PC-3 (cell line): ENCODE results near the gene MVK. TPM values are rescaled to one million over a fixed set of nuclear protein-coding genes. Genes with fewer than 3 reads are reported as not detected.

Experiments used
- ATAC-seq: fragments of 200-7000 bp; cut with Tn5 transposase; 2 replicates; pipeline ENCODE4 v1.9.1; 2020; ENCODE audit warnings: mild to moderate bottlenecking, moderate library complexity
- BruUV-seq: library from RNA; stranded (reverse); fragments of 400-500 nt; replicated peaks from 2 replicates; lab custom pipeline; 2021; lab: Mats Ljungman, UMichigan
- CTCF ChIA-PET: fragments of 300-600 bp; sonication (Branson Sonifier 250); formaldehyde crosslinking; loops from one replicate; lab custom pipeline; 2022; ENCODE audit warnings: antibody characterized with exemption; lab: Charles Lee
- POLR2A ChIA-PET: fragments of 300-600 bp; sonication (Branson Sonifier 250); formaldehyde crosslinking; loops from one replicate; lab custom pipeline; 2022; ENCODE audit warnings: antibody characterized with exemption; ENCODE audit not compliant: unreplicated experiment; lab: Charles Lee
- DNase-seq: peaks from one replicate; pipeline ENCODE4 v3.0.0-alpha.2; 2015
- H2AFZ ChIP-seq: fragments of 300-600 bp; sonication (generic); 2 replicates; pipeline ENCODE4 v1.6.0; 2016; ENCODE audit warnings: antibody characterized with exemption, low read length
- H3F3A ChIP-seq: fragments of 300-600 bp; sonication (generic); one replicate; pipeline ENCODE4 v1.6.0; 2017; ENCODE audit warnings: antibody characterized with exemption, low read length, control low read depth, mild to moderate bottlenecking; ENCODE audit not compliant: unreplicated experiment
- H3K27ac ChIP-seq: fragments of 300-600 bp; sonication (generic); 2 replicates; pipeline ENCODE4 v1.5.1; 2016; ENCODE audit warnings: mild to moderate bottlenecking, low read length
- H3K27me3 ChIP-seq: fragments of 300-600 bp; sonication (generic); 2 replicates; pipeline ENCODE4 v1.6.1; 2016; ENCODE audit warnings: low read length, mixed read lengths
- H3K36me3 ChIP-seq: fragments of 300-600 bp; sonication (generic); 2 replicates; pipeline ENCODE4 v1.6.1; 2016; ENCODE audit warnings: low read depth, mixed run types, low read length, mixed read lengths
- H3K4me1 ChIP-seq: fragments of 300-600 bp; sonication (generic); 2 replicates; pipeline ENCODE4 v1.5.1; 2016; ENCODE audit warnings: low read length; ENCODE audit not compliant: insufficient read depth
- H3K4me2 ChIP-seq: fragments of 300-600 bp; sonication (generic); 2 replicates; pipeline ENCODE4 v1.6.0; 2016; ENCODE audit warnings: low read length
- H3K4me3 ChIP-seq: fragments of 300-600 bp; sonication (generic); 2 replicates; pipeline ENCODE4 v1.5.1; 2016; ENCODE audit warnings: mild to moderate bottlenecking, low read length, mixed read lengths
- H3K79me2 ChIP-seq: fragments of 300-600 bp; sonication (generic); 2 replicates; pipeline ENCODE4 v1.6.1; 2017; ENCODE audit warnings: low read length, mixed read lengths
- H3K9ac ChIP-seq: fragments of 300-600 bp; sonication (generic); 2 replicates; pipeline ENCODE4 v1.6.0; 2016; ENCODE audit warnings: mild to moderate bottlenecking, low read length
- H3K9me2 ChIP-seq: fragments of 300-600 bp; sonication (generic); replicated peaks from 2 replicates; pipeline ENCODE4 v1.6.1; 2016; ENCODE audit warnings: mixed run types, low read length, mixed read lengths
- H3K9me3 ChIP-seq: fragments of 300-600 bp; sonication (generic); 2 replicates; pipeline ENCODE4 v1.6.1; 2016; ENCODE audit warnings: low read length, mixed read lengths
- H4K20me1 ChIP-seq: fragments of 300-600 bp; sonication (generic); 2 replicates; pipeline ENCODE4 v1.6.1; 2016; ENCODE audit warnings: low read length, mixed read lengths
- CTCF ChIP-seq: fragments of 300-600 bp; sonication (generic); conservative IDR thresholded peaks from 2 replicates; pipeline ENCODE4 v1.5.1; 2017; ENCODE audit warnings: antibody characterized with exemption, low read depth, mild to moderate bottlenecking, low read length
- EZH2 ChIP-seq: fragments of 300-600 bp; sonication (generic); IDR thresholded peaks from one replicate; pipeline ENCODE4 v1.6.1; 2017; ENCODE audit warnings: antibody characterized with exemption, mild to moderate bottlenecking, low read length; ENCODE audit not compliant: unreplicated experiment
- EZH2phosphoT487 ChIP-seq: fragments of 300-600 bp; sonication (generic); IDR thresholded peaks from 2 replicates; pipeline ENCODE4 v1.6.1; 2018; ENCODE audit warnings: mild to moderate bottlenecking, antibody characterized with exemption, low read length, borderline replicate concordance
- intact Hi-C: fragments of 100-400 bp; cut with micrococcal nuclease; formaldehyde crosslinking; loops from 2 replicates; pipeline ENCODE4 v1.9.0; 2023
- total RNA-seq: library from RNA; depleted of rRNA; stranded (reverse); fragments of >200 nt; gene quantifications from 2 replicates; pipeline ENCODE4 v1.2.3, GENCODE V29; 2014

Gene MVK
- total RNA-seq, 1 experiment from 2014 or later: 47.8 TPM

GRCh38 chr12:109561711-109562030 lies 11.9 kb upstream of the MVK start:
- BruUV-seq: no TSS peak
- H3K4me2 ChIP-seq: no peak overlapping the region
- H4K20me1 ChIP-seq: no peaks in the 10 kb centered on the region
- H2AFZ ChIP-seq: no peak overlapping the region
- ChIA-PET CTCF (no interaction called here), POLR2A (no interaction called here)
- no peak for ATAC-seq
- H3K9me3 ChIP-seq: no peaks in the 10 kb centered on the region
- no peaks in the 10 kb centered on the region for H3K27me3 ChIP-seq
- no peak overlapping the region for H3K4me3 ChIP-seq
- no peaks in the 10 kb centered on the region for H3K79me2 ChIP-seq
- H3K27ac ChIP-seq: no peak overlapping the region
- no peak for TF ChIP-seq EZH2phosphoT487
- TF ChIP-seq EZH2: no peak
- TF ChIP-seq CTCF: no peak
- DNase-seq: no peak
- intact Hi-C loops: no loop called here
- H3F3A ChIP-seq: no peaks in the 10 kb centered on the region
- H3K9ac ChIP-seq: no peak overlapping the region
- peaks cover 12% of the 10 kb centered on the region for H3K36me3 ChIP-seq
- no peaks in the 10 kb centered on the region for H3K9me2 ChIP-seq
- no peaks in the 10 kb centered on the region for H3K4me1 ChIP-seq

- intact Hi-C loops: no loop called here
- no TSS peak for BruUV-seq
- Histone ChIP-seq H3K9ac (no peak overlapping the region), H3K27ac (no peak overlapping the region), H3K36me3 (peaks cover 13% of the 10 kb centered on the region), H4K20me1 (no peaks in the 10 kb centered on the region), H3K4me3 (no peak overlapping the region), H3F3A (no peaks in the 10 kb centered on the region), H3K9me3 (no peaks in the 10 kb centered on the region), H3K4me1 (no peaks in the 10 kb centered on the region), H3K27me3 (no peaks in the 10 kb centered on the region), H2AFZ (no peak overlapping the region), H3K79me2 (no peaks in the 10 kb centered on the region), H3K9me2 (no peaks in the 10 kb centered on the region), H3K4me2 (no peak overlapping the region)
- TF ChIP-seq EZH2phosphoT487: no peak
- no peak for TF ChIP-seq CTCF
- TF ChIP-seq EZH2: no peak
- ChIA-PET POLR2A (no interaction called here), CTCF (no interaction called here)
- DNase-seq: no peak
- no peak for ATAC-seq
Observed at GRCh38 chr12:109562871-109563270, 10.7 kb upstream of the MVK start.

GRCh38 chr12:109563291-109564284 lies 10.0 kb upstream of the MVK start:
- Histone ChIP-seq H3F3A (no peaks in the 10 kb centered on the region), H3K36me3 (peaks cover 15% of the 10 kb centered on the region), H3K9me2 (no peaks in the 10 kb centered on the region), H3K27me3 (no peaks in the 10 kb centered on the region), H3K9me3 (no peaks in the 10 kb centered on the region), H3K4me1 (no peaks in the 10 kb centered on the region), H3K4me2 (no peak overlapping the region), H4K20me1 (no peaks in the 10 kb centered on the region), H3K4me3 (no peak overlapping the region), H3K79me2 (no peaks in the 10 kb centered on the region), H3K9ac (no peak overlapping the region), H3K27ac (no peak overlapping the region), H2AFZ (no peak overlapping the region)
- ATAC-seq: no peak
- ChIA-PET POLR2A (interaction anchor here (0.5 kb wide), 1 partner anchor 9 kb away, joined by 12 read pairs; no protein-coding TSS in a partner anchor), CTCF (no interaction called here)
- no peak for DNase-seq
- TF ChIP-seq CTCF (no peak), EZH2phosphoT487 (no peak), EZH2 (no peak)
- intact Hi-C loops: no loop called here
- no TSS peak for BruUV-seq
